ENCODE results near the gene DOCK6. TPM values are rescaled to one million over a fixed set of nuclear protein-coding genes. Genes with fewer than 3 reads are reported as not detected.
"Not testable (repeated sequence)": the region's sequence is repeated elsewhere in the genome, so short reads cannot be mapped to it uniquely, and the experiment has no call there.

The DOCK6 gene
- total and polyA plus RNA-seq, 9 donors = 12.8 to 60.0 (median 31.4) TPM

DNA sequence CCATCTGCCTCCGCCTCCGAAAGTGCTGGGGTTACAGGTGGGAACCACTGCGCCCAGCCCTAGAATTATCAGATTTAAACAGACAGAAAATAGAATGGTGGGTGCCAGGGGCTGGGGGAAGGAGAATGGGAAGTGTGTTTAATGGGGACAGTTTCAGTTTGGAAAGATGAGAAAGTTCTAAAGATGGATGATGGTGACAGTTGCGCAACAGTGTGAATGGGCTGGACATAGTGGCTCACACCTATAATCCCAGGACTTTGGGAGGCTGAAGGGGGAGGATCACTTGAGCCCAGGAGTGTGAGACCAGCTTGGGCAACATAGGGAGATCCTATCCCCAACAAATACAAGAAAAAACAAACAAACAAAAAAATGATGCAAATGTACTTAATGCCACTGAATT, 80.8 kb downstream of the DOCK6 start:
- TF ChIP-seq, protein P1, sequence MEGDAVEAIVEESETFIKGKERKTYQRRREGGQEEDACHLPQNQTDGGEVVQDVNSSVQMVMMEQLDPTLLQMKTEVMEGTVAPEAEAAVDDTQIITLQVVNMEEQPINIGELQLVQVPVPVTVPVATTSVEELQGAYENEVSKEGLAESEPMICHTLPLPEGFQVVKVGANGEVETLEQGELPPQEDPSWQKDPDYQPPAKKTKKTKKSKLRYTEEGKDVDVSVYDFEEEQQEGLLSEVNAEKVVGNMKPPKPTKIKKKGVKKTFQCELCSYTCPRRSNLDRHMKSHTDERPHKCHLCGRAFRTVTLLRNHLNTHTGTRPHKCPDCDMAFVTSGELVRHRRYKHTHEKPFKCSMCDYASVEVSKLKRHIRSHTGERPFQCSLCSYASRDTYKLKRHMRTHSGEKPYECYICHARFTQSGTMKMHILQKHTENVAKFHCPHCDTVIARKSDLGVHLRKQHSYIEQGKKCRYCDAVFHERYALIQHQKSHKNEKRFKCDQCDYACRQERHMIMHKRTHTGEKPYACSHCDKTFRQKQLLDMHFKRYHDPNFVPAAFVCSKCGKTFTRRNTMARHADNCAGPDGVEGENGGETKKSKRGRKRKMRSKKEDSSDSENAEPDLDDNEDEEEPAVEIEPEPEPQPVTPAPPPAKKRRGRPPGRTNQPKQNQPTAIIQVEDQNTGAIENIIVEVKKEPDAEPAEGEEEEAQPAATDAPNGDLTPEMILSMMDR (IDR thresholded peaks at IDR 0.05) = no peak
- TF ChIP-seq EP300 (IDR thresholded peaks at IDR 0.05) = no peak
- no peak for TF ChIP-seq POLR2A (IDR thresholded peaks at IDR 0.05)
- DNase-seq = no peak
- H3K36me3 ChIP-seq = no peaks in the 10 kb centered on the region
- H3K9me3 ChIP-seq = no peaks in the 10 kb centered on the region
- no peak overlapping the region for H3K4me3 ChIP-seq
- peaks cover 17% of the 10 kb centered on the region for H3K4me1 ChIP-seq (ENCODE audit: insufficient read depth)
- 79 to 83% (median 81%) methylated on average over 4 of the region's 4 CpGs for WGBS, 3 donors
- intact Hi-C loops (cut with DNase I) = no loop called here
- no peak overlapping the region for H3K27ac ChIP-seq
- H3K27me3 ChIP-seq = no peaks in the 10 kb centered on the region

- DNase-seq; H3K9me3 ChIP-seq; H3K27ac ChIP-seq; H3K36me3 ChIP-seq; H3K4me3 ChIP-seq; H3K27me3 ChIP-seq; intact Hi-C loops (cut with DNase I): not testable (repeated sequence)
- 51 to 65% (median 62%) methylated on average over 8 of the region's 8 CpGs for WGBS, 3 donors
- H3K4me1 ChIP-seq (ENCODE audit: insufficient read depth) = peaks cover 17% of the 10 kb centered on the region
These were observed 81.3 kb downstream of the DOCK6 start for GRCh38 chr19:11180975-11181374.

DNA sequence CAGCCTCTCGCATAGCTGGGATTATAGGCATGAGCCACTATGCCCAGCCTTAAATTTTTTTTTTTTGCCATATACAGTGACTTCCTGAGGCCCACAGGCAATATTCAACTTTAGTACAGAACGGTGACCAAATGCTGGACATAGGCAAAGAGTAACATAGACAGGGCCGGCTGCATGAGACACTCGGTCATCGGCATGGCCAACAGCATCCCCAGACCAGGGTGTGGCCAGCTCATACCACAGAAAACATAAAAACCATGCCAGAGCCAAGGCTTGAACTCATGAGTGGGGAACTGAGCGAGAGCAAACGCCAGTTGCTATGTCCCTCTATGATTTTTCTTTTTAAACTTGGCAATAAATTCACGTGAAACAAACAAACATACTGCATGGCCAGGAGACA, 82.0 kb downstream of the DOCK6 start:
- Histone ChIP-seq H3K36me3 (no peaks in the 10 kb centered on the region), H3K27me3 (no peaks in the 10 kb centered on the region), H3K4me1 (ENCODE audit: insufficient read depth) (peaks cover 17% of the 10 kb centered on the region), H3K4me3 (no peak overlapping the region), H3K27ac (no peak overlapping the region), H3K9me3 (no peaks in the 10 kb centered on the region)
- WGBS, 3 donors = 42 to 58% (median 58%) methylated on average over 8 of the region's 8 CpGs
- TF ChIP-seq POLR2A (IDR thresholded peaks at IDR 0.05) (no peak), EP300 (IDR thresholded peaks at IDR 0.05) (no peak)
- TF ChIP-seq, protein P1 (IDR thresholded peaks at IDR 0.05) = no peak
- intact Hi-C loops (cut with DNase I) = no loop called here
- no peak for DNase-seq

- Histone ChIP-seq H3K4me1 (ENCODE audit: insufficient read depth) (peaks cover 13% of the 10 kb centered on the region), H3K27me3 (no peaks in the 10 kb centered on the region), H3K36me3 (no peaks in the 10 kb centered on the region), H3K27ac (peak overlapping the region in 1 of 2 donors; percentile 35), H3K4me3 (no peak overlapping the region), H3K9me3 (no peaks in the 10 kb centered on the region)
- TF ChIP-seq EP300 (IDR thresholded peaks at IDR 0.05) = no peak
- TF ChIP-seq, protein P1 (IDR thresholded peaks at IDR 0.05) = no peak
- TF ChIP-seq POLR2A (IDR thresholded peaks at IDR 0.05) = no peak
- DNase-seq = no peak
- WGBS, 3 donors = 65 to 70% (median 69%) methylated on average over 11 of the region's 11 CpGs
- intact Hi-C loops (cut with DNase I) = no loop called here
These were observed 82.5 kb downstream of the DOCK6 start for GRCh38 chr19:11179716-11180297.

DNA sequence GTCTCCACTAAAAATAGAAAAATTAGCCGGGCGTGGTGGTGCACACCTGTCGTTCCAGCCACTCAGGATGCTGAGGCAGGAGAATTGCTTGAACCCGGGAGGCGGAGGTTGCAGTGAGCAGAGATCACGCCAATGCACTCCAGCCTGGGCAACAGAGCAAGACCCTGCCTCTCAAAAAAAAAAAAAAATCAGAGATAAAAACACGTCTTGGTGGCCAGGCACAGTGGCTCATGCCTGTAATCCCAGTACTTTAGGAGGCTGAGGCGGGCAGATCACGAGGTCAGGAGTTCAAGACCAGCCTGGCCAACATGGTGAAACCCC, 83.2 kb downstream of the DOCK6 start:
- DNase-seq; H3K27me3 ChIP-seq; H3K9me3 ChIP-seq; H3K27ac ChIP-seq; H3K36me3 ChIP-seq; H3K4me3 ChIP-seq; intact Hi-C loops (cut with DNase I): not testable (repeated sequence)
- 80 to 85% (median 82%) methylated on average over 9 of the region's 9 CpGs for WGBS, 3 donors
- peaks cover 10% of the 10 kb centered on the region for H3K4me1 ChIP-seq (ENCODE audit: insufficient read depth)

Data from ovary (tissue), 9 donors.